HG02763 (cell line): ENCODE measurements around the gene RPE.

Experiments used
- ATAC-seq: cut with Tn5 transposase; IDR thresholded peaks from one replicate; pipeline ENCODE4 v1.9.1; 2021; ENCODE audit warnings: mild to moderate bottlenecking, moderate library complexity; ENCODE audit not compliant: unreplicated experiment

The RPE gene

GRCh38 chr2:210000464-210001324 is 1.7 kb upstream of the RPE start:
- ATAC-seq = no peak

GRCh38 chr2:210003359-210003758 is 921 bp downstream of the RPE start:
- ATAC-seq = no peak

GRCh38 chr2:210004881-210005280 is 2.4 kb downstream of the RPE start:
- ATAC-seq = no peak

GRCh38 chr2:210007895-210008294 is 5.5 kb downstream of the RPE start:
- no peak for ATAC-seq

- no peak for ATAC-seq
These were observed 6.7 kb downstream of the RPE start for GRCh38 chr2:210009126-210009525.

GRCh38 chr2:210009896-210010295 is 7.5 kb downstream of the RPE start:
- ATAC-seq = no peak

GRCh38 chr2:210020138-210020537 is 17.7 kb downstream of the RPE start:
- ATAC-seq = no peak

GRCh38 chr2:210022824-210023223 is 20.4 kb downstream of the RPE start:
- ATAC-seq = no peak

GRCh38 chr2:210027608-210028007 is 25.2 kb downstream of the RPE start:
- ATAC-seq = no peak

- no peak for ATAC-seq
These were observed 25.7 kb downstream of the RPE start for GRCh38 chr2:210028178-210028577.

GRCh38 chr2:210034087-210034683 is 31.7 kb downstream of the RPE start:
- no peak for ATAC-seq

GRCh38 chr2:210035679-210036078 is 33.2 kb downstream of the RPE start:
- no peak for ATAC-seq

- no peak for ATAC-seq
These were observed 35.6 kb downstream of the RPE start for GRCh38 chr2:210038078-210038477.

GRCh38 chr2:210046851-210047500 is 44.5 kb downstream of the RPE start:
- ATAC-seq = no peak

- no peak for ATAC-seq
These were observed 47.4 kb downstream of the RPE start for GRCh38 chr2:210049831-210050230.

- no peak for ATAC-seq
These were observed 48.4 kb downstream of the RPE start for GRCh38 chr2:210050885-210051284.

GRCh38 chr2:210054696-210055095 is 52.3 kb downstream of the RPE start:
- no peak for ATAC-seq

- no peak for ATAC-seq
These were observed 53.4 kb downstream of the RPE start for GRCh38 chr2:210055825-210056224.

GRCh38 chr2:210063306-210063705 is 60.9 kb downstream of the RPE start:
- ATAC-seq = no peak
